GM12891 (cell line): ENCODE measurements around the gene THADA.

Source experiments
- POLR2A ChIP-seq: IDR thresholded peaks from 2 replicates; pipeline ENCODE4 v1.6.1; 2011; ENCODE audit warnings: low read depth, low read length, control low read depth
- POLR2AphosphoS5 ChIP-seq: IDR thresholded peaks from 2 replicates; pipeline ENCODE4 v1.6.1; 2011; ENCODE audit warnings: low read depth, low read length, control low read depth
- SPI1 ChIP-seq: IDR thresholded peaks from 2 replicates; pipeline ENCODE4 v1.6.1; 2011; ENCODE audit warnings: low read depth, low read length, control low read depth
- TAF1 ChIP-seq: IDR thresholded peaks from 2 replicates; pipeline ENCODE4 v1.6.1; 2011; ENCODE audit warnings: low read depth, low read length, control low read depth

- TF ChIP-seq POLR2AphosphoS5 (no peak), POLR2A (no peak), SPI1 (no peak), TAF1 (no peak)
These were observed 276.3 kb downstream of the THADA start for GRCh38 chr2:43319541-43319940.
